ENCODE results near the gene MSMO1.

Gene MSMO1

DNA sequence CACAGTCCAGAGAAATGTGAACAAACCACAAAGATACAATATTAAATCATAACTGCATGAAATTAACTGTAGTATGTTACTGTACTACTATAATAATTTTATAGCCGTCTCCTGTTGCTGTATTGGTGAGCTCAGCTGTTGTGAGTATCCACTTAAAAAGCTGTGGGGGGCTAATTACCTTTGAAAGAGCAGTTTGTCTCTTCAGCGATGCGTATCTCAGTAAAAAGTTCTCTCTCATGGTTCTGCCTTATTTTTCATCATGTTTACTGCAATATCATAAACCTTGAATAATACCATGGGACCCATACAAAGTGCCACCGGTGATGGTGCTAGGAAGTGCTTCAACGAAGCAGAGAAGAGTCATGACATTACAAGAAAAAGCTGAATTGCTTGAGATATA is 8.4 kb upstream of the MSMO1 start:
- Mint-ChIP-seq H3K27ac (no peak overlapping the region), H3K4me1 (no peaks in the 10 kb centered on the region), H3K36me3 (ENCODE audit: low read depth) (no peaks in the 10 kb centered on the region), H3K4me3 (no peak overlapping the region), H3K9me3 (no peaks in the 10 kb centered on the region), H3K27me3 (ENCODE audit: low read depth) (no peaks in the 10 kb centered on the region)
- TF ChIP-seq, protein P1, sequence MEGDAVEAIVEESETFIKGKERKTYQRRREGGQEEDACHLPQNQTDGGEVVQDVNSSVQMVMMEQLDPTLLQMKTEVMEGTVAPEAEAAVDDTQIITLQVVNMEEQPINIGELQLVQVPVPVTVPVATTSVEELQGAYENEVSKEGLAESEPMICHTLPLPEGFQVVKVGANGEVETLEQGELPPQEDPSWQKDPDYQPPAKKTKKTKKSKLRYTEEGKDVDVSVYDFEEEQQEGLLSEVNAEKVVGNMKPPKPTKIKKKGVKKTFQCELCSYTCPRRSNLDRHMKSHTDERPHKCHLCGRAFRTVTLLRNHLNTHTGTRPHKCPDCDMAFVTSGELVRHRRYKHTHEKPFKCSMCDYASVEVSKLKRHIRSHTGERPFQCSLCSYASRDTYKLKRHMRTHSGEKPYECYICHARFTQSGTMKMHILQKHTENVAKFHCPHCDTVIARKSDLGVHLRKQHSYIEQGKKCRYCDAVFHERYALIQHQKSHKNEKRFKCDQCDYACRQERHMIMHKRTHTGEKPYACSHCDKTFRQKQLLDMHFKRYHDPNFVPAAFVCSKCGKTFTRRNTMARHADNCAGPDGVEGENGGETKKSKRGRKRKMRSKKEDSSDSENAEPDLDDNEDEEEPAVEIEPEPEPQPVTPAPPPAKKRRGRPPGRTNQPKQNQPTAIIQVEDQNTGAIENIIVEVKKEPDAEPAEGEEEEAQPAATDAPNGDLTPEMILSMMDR (IDR thresholded peaks at IDR 0.05; ENCODE audit: unreplicated experiment in 3 of 3), result no peak

DNA sequence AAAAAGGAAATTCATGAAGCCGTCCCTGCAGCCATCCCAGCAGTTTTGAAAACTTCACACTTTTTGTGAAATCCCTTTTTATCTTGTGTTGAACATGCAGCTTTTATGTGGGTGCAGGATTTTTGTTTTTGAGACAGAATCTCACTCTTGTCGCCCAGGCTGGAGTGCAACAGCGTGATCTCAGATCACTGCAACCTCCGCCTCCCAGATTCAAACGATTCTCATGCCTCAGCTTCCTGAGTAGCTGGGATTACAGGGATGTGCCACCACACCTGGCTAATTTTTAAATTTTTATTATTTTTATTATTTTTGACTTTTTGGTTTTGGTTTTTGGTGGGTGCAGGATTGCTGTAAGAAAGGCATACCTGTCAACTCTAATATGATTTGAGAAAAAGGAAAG is 8.0 kb upstream of the MSMO1 start:
- Mint-ChIP-seq H3K4me3 (no peak overlapping the region), H3K4me1 (no peaks in the 10 kb centered on the region), H3K27me3 (ENCODE audit: low read depth) (no peaks in the 10 kb centered on the region)

DNA sequence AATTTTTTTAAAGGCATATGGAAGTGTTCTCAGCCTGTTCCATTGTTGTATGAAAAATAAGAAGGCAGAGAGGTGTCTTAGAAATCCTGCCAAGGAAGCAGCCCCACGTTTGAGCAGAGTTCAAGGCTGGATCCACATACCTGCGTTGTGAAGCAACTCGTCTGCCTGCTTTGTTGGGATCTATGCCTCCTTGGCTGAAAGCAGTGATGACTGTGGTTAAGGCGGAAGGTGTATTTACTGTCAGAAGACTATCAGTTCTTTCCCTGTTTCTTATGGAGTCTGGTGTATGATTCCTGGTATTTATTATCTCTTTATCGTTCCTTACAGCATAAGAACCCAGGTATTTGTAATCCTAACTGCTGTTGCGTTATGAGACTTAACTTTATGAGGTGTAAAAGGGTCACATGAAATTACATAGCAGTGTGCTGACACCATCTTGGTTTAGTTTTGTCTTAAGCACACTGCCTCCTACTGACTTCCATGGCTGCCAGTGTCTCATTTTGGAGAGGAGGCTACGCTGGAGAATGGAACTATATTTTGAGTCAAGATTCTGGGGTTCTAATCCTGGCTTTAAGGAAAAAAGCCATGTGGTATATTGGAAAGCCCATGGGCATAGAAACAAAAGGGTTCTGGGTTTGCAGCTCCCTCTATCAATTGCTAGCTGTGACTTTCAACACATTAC is 3.1 kb upstream of the MSMO1 start:
- H3K36me3 Mint-ChIP-seq (ENCODE audit: low read depth), result no peaks in the 10 kb centered on the region
- H3K4me3 Mint-ChIP-seq, result peak overlapping the region in 2 of 3 experiments; percentile 51 to 61
- peaks cover 6% of the 10 kb centered on the region for H3K4me1 Mint-ChIP-seq
- H3K27me3 Mint-ChIP-seq (ENCODE audit: low read depth), result no peaks in the 10 kb centered on the region
- no peak overlapping the region for H3K27ac Mint-ChIP-seq
- TF ChIP-seq, protein P1 (IDR thresholded peaks at IDR 0.05; ENCODE audit: unreplicated experiment in 3 of 3), result no peak
- H3K9me3 Mint-ChIP-seq, result no peaks in the 10 kb centered on the region

More for the DNA sequence above, 8.0 kb upstream of the MSMO1 start:
- TF ChIP-seq, protein P1 (IDR thresholded peaks at IDR 0.05; ENCODE audit: unreplicated experiment in 3 of 3), result no peak
- H3K9me3 Mint-ChIP-seq, result no peaks in the 10 kb centered on the region
- no peaks in the 10 kb centered on the region for H3K36me3 Mint-ChIP-seq (ENCODE audit: low read depth)
- H3K27ac Mint-ChIP-seq, result no peak overlapping the region

DNA sequence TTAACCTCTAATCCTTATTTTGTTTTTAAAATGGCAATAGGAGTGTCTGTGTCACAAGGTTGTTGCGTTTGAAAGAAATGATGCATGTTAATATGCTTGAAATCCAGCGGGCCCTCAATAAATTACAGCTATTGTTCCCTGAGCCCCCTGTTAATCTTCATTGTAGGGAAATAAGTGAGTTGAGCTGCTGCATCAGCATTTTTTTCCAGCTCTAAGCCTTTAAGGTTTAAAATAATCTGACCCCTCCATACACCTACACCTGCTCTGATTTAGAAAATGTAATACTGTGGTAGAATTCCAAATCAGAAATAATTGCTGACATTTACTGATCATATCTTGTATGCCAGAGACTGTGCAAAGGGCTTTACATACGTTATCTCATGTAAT is 2.6 kb upstream of the MSMO1 start:
- H3K27ac Mint-ChIP-seq, result no peak overlapping the region
- H3K4me3 Mint-ChIP-seq, result peak overlapping the region in 1 of 3 experiments; percentile 81
- no peaks in the 10 kb centered on the region for H3K27me3 Mint-ChIP-seq (ENCODE audit: low read depth)
- no peaks in the 10 kb centered on the region for H3K36me3 Mint-ChIP-seq (ENCODE audit: low read depth)
- TF ChIP-seq, protein P1 (IDR thresholded peaks at IDR 0.05; ENCODE audit: unreplicated experiment in 3 of 3), result no peak
- H3K4me1 Mint-ChIP-seq, result peaks cover 6% of the 10 kb centered on the region
- H3K9me3 Mint-ChIP-seq, result no peaks in the 10 kb centered on the region

DNA sequence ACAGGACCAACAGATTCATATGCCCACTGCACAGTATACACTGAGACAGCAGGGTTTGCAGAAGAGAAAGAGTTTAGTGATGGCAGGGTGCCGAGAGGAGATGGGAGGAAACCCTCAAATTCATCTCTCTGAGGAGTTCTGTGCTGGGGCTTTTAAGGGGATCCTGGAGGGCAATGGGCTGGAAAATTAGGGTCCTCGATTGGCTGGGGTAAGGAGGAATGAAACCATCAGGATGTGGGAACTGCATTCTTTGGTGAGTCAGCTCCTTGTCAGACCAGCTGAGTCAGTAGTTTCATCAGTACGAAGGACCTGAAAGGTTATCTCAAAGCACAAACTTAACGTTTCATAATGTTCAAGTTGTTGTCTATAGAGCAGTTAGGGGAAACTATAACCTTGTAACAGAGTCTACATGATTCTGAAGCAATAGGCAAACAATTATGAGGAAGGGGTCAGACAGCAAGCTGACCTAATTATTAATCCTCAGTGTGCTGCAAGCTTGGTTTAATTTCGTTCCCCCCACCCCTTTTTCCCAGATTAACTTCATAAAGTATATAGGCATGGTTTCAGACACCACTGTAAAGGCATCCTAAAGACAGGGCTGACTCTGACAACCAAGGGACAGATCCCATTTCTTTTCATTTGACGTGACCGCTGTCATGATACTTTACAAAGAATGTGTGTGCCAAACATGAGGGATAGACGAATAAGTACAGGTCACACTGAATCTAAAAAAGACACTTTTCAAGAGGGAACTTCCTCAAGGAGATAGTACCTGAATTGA is 1.5 kb upstream of the MSMO1 start:
- TF ChIP-seq, protein P1 (IDR thresholded peaks at IDR 0.05; ENCODE audit: unreplicated experiment in 3 of 3), result no peak
- H3K27ac Mint-ChIP-seq, result no peak overlapping the region
- peak overlapping the region in 1 of 3 experiments; percentile 81 for H3K4me3 Mint-ChIP-seq
- H3K27me3 Mint-ChIP-seq (ENCODE audit: low read depth), result no peaks in the 10 kb centered on the region
- H3K9me3 Mint-ChIP-seq, result no peaks in the 10 kb centered on the region
- peaks cover 7% of the 10 kb centered on the region for H3K36me3 Mint-ChIP-seq (ENCODE audit: low read depth)
- peaks cover 14% of the 10 kb centered on the region for H3K4me1 Mint-ChIP-seq
